Anterior cingulate cortex (tissue), 58 donors: ENCODE data around the gene LOX.

Experiments
- DNase-seq, 58 donors: peaks; one replicate each; lab custom pipeline; 2025; lab: John Stamatoyannopoulos, UW

The LOX gene

GRCh38 chr5:122078116-122079110 lies at the start of gene LOX:
Gene LOX (minus strand): TSS chr5:122078259. CDS start chr5:122077985, 274 bp downstream.
- peak in 1 of 58 donors; percentile 8 for DNase-seq

GRCh38 chr5:122126756-122127321 lies 48.8 kb upstream of the LOX start:
- peak in 21 of 58 donors; percentile 1 to 51 (median 12) for DNase-seq

GRCh38 chr5:122126177-122126755 lies 48.2 kb upstream of the LOX start:
- DNase-seq = peak in 3 of 58 donors; percentile 5 to 21 (median 5)

GRCh38 chr5:122124766-122125165 lies 46.7 kb upstream of the LOX start:
- DNase-seq = no peak

DNA sequence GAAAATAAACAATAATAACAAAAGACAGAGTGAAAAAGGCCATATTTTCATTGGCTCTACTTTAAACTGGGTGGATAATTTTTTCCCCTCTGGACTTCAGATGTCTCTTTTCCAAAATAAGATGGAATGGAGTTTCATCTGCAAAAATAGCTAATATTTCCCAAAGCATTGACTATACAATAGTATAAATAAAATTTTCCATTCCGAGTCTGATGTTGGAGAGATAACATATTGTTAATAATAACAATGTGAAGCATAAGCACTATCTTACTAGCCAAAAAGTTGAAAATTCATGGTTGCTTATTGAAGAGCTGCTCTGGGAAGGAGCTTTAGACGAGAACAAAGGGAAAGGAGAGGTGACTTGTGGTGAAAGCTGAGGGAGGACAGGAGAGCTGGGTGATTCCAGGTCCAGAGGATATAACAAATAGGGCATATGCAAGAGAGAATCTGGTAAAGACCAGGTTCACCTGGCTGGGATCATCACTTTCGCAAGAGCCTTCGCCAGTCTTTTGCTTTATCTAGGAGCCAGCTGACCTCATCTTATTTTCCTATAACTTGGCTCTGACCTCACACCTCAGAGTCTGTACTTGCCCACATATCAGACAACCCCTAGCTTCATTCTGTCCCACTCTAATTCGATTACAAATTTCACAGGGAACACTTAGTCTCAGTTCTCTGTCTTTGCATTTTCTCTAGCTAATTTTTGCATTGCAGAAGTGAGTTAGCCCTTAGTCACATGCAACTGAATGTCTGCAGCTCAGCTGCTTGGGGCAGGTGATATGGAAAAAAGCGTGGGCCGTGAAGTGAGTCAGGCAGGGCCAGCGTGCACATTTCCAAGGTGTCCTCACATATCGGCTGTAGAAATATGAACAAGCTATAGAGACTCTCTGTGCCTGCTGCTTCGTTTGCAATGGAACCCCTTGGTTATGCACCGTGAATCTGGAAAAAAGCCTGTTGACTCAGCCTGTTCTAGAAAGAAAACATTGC lies 43.7 kb upstream of the LOX start:
- no peak for DNase-seq

DNA sequence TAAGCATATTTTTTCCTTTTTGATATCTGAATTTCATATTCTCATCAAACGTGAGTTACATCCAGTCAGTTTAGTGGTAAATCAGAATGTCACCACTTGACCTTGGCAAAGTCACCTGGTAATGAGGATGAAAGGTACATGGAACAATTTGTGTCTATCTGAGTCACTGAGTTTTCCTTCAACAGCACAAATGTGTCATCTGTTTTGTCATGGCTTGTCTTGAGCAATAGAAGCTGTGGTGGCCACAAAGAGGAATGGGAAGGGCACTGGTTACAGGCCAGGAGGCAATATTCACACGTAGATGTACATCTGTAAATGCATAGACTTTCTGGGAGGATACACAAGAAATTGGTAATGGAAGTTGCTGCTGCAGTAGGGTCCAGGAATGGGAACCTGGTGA lies 42.9 kb upstream of the LOX start:
- DNase-seq = no peak

GRCh38 chr5:122120493-122120892 lies 42.4 kb upstream of the LOX start:
- DNase-seq = no peak

DNA sequence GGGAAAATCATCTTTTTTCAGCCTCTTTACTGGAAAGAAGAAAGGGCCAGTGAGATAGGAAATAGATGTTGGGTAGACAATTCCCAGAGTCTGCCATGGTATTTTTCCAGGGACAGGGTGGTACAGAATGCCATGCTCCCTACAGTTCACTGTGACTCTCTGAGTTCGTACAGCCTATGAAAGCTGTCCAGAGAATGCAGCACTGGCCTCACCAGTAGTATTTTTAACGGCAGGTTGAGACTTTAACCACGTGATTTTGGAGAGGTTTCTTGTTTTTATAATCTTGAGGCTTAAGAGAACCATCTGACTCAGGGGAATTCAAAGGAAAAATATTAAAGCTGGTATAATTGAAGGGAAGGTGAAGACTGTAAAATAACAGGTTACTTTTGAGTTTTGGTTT lies 41.1 kb upstream of the LOX start:
- no peak for DNase-seq

GRCh38 chr5:122118356-122118948 lies 40.4 kb upstream of the LOX start:
- no peak for DNase-seq

DNA sequence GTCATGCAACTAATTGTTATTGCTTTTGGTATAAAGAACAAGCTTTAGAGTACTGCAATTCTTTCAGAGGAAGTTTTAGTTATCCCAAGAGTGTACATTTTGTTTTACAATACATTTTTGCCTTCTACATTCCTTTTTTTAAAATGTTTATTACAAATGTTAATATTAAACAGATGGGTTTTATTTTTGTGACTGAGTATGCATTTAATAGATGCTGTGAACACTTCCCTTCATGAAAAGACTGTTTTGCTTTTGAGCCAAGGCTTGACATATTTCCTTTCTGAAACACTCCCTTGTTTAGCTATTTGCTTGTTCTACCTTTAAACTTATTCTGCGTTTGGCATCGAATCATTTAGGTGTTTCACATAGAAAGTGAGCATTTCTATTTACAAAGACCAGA lies 36.4 kb upstream of the LOX start:
- DNase-seq = no peak

DNA sequence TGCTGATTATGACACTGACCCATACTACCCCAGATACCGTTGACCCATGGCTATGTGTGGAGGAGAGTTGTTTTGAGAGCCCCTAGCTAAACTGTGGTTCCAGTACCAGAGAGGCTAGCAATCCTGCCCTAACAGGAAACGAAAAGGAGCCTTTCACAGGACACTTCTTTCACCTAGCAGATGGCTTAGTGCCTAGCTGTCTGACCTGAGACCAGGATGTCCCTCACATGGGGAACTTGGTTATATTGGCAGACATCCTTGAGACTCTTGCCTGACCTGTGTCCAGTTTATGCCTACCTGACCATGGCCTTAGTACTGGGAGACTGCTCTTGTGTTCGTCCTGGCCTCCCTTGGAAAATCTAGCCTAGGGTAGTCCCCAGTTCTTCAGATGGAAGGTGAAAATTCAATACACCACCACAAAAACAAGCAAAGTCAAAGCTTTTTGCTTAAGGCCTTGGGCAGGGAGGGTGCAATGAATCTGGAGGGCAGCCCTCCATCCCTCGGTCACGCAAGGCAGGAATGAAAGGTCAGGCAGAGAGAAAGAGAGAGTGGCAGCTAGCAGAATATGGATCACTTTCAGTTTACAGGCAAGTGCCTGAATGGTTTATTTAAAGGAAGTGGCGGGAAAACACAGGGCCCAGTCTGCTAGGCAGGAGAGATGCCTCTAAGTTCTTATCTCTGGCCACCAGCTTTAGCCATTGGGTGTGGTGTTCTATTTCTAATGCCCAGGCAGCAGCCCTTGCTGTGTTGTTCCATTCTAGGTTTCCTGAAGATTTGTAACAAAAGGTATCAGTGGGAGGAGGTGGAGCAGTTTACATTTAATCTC lies 34.9 kb upstream of the LOX start:
- DNase-seq = no peak

DNA sequence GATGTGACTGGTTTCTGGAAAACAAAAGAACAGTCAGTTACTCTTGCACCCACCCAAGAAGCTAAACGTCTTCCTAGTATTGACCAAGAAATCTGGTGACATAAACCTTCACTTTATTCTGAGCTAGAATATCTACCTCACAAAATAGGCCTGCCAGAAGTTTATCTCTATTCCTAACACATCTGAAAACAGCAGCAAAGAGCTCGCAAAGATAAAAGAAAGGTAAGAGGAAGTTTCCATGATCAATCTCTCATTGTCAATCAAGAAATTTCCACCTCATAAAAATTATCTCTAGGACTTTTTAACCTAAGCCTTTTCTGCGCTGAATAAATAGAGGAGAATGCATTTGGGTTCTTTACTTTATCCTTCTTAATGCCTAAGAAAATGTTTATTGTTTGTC lies 34.0 kb upstream of the LOX start:
- no peak for DNase-seq

GRCh38 chr5:122111460-122111859 lies 33.4 kb upstream of the LOX start:
- no peak for DNase-seq

DNA sequence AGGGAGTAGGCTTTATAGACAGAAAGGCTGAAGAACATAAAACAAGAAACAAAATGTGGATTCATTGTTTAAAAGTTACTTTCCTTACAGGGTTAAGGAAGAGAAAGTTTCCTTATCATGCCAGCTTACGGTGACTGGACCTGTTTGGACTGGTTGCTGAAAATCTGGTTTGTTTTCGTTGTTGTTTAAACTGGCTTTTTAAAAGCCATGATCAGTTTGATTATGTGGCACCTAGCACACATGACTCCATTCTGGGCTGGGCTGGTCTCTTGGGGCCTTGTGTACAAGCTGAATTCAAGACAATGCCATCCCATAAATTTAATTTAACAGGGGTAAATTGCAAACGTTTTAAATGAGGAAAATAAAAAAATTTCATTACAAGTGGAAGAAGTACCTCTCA lies 32.9 kb upstream of the LOX start:
- no peak for DNase-seq

DNA sequence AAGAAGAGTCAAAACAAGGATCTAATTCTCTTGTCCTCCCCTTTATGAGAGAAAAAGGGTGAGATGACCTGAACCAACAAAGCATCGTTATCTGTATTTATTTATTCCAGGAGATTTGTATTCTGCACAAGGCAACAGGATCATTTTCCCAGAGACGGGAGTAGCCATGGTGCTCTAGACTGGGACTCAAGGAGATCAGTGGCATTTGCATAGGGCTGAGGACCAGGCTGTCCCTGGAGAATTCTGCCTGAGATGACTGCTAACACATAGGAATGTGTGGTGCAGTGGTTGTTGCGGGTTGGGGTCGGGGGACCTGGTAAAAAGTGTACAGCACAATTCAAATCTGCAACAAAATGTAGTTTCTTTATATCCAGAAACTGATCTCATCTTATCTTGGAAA lies 29.0 kb upstream of the LOX start:
- DNase-seq = no peak

- DNase-seq = no peak
Observed at GRCh38 chr5:122105909-122106308, 27.9 kb upstream of the LOX start.

DNA sequence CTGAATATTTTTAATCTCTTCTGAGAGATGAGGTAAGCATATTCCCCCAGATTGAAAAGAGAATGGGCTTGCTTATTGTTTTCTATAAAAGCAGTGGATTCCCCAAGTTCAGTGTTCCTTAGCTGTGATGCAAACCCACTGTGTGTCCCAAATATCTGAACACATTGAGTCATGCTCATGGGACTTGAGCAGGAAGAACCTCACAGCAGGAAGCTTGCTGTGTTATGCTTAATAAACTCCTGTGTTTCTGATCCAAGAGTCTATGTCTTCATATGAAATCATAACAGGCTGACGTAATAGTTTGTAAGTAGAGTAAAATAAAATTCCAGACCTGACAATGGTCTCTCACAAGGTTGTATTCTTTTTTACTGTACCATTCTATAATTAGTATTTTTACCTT lies 24.8 kb upstream of the LOX start:
- no peak for DNase-seq

- DNase-seq = peak in 2 of 58 donors; percentile 5 to 11
Observed at GRCh38 chr5:122101636-122102285, 23.7 kb upstream of the LOX start.
